Astrocyte of the spinal cord (primary cell): ENCODE results near the gene EFCAB11.

Experiments
- DNase-seq: peaks from one replicate; pipeline ENCODE4 v3.0.0; 2011; ENCODE audit warnings: low read depth, low spot score
- H3K4me3 ChIP-seq: 2 replicates; pipeline ENCODE4 v1.5.1; 2011; ENCODE audit warnings: low read depth, mild to moderate bottlenecking, low read length, moderate library complexity
- in situ Hi-C: cut with HindIII; loops from 2 replicates; pipeline ENCODE4 v1.10.0; 2017; ENCODE audit warnings: low sequenced_read_pairs
- TF ChIP-seq, protein P1 (sequence below): IDR thresholded peaks from 2 replicates; pipeline ENCODE4 v1.5.1; 2012; ENCODE audit warnings: low read depth, mild to moderate bottlenecking, low read length, inconsistent platforms

EFCAB11 gene

DNA sequence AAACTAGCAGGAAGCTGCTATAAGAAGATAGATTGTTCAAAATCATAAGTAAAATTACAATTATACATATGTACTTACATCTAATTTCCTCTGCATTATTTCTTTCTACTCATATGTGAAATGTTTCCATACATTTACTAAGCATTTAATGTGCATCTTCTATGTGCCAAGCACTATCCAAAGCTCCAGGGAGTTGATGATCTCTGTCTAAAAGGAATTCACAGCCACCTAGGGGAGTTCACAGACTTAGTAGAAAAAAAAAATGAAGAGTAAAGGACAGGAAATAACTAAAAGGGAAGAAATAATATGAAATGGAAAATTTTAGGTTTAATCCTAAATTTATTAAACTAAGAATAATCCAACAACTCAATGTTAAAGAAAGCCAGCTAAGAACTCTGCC is 91.7 kb downstream of the EFCAB11 start:
- in situ Hi-C loops: no loop called here
- TF ChIP-seq, protein P1, sequence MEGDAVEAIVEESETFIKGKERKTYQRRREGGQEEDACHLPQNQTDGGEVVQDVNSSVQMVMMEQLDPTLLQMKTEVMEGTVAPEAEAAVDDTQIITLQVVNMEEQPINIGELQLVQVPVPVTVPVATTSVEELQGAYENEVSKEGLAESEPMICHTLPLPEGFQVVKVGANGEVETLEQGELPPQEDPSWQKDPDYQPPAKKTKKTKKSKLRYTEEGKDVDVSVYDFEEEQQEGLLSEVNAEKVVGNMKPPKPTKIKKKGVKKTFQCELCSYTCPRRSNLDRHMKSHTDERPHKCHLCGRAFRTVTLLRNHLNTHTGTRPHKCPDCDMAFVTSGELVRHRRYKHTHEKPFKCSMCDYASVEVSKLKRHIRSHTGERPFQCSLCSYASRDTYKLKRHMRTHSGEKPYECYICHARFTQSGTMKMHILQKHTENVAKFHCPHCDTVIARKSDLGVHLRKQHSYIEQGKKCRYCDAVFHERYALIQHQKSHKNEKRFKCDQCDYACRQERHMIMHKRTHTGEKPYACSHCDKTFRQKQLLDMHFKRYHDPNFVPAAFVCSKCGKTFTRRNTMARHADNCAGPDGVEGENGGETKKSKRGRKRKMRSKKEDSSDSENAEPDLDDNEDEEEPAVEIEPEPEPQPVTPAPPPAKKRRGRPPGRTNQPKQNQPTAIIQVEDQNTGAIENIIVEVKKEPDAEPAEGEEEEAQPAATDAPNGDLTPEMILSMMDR: no peak
- no peak overlapping the region for H3K4me3 ChIP-seq
- DNase-seq: no peak

DNA sequence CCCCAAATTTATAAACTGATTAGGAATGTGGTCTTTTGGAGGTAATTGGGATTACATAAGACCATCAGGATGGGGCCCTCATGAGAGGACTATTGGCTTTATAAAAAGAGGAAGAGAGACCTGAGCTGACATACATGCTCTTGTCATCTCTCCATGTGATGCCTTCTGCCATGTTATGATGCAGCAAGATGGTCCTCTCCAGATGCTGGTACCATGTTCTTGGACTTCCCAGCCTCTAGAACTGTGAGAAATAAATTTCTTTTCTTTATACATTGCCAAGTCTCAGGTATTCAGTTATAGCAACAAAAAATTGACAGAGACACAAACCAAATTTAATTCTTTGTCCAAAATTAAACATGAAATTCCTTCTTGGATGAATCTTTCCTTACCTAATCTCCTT is 92.9 kb downstream of the EFCAB11 start:
- TF ChIP-seq, protein P1: no peak
- no peak overlapping the region for H3K4me3 ChIP-seq
- no peak for DNase-seq
- in situ Hi-C loops: no loop called here

DNA sequence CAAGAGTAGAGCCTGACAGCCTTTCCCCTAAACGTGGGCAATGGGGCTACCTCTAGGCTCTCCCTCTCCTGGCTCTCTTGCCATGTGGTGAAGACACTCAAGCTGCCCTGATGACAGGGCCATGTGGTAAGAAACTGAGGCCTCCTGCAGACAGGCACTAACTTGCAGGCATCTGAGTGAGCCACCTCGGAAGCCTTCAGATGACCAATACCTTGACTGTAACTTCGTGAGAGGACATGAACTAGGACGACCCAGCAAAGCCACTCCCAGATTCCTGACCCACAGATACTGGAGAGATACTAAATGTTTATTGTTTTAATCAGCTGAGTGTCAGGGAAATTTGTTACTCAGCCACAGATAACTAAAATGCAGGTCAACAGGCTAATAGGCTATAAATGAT is 96.4 kb downstream of the EFCAB11 start:
- no peak for DNase-seq
- H3K4me3 ChIP-seq: no peak overlapping the region
- in situ Hi-C loops: no loop called here
- TF ChIP-seq, protein P1: no peak

DNA sequence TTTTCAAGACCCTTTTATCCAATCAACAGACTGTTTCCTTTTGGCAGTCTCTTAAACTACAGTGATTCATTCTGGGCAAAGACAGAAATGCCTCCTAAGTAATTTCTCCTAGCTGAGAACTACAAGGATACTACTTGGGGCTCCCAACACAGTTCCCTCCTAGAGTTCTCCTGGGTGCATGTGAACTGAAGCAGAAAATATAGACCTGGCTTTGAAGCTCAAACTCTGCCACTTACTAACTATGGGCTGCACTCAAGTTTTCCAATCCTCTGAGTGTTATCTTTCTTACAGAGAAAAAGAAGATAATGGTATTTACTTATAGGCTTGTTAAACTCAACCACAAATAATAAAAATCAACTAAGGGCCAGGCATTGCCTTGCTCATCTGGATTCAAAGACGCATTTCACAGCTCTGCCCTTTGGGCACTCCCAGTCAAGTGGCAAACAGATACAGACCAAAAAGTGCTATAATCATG is 97.6 kb downstream of the EFCAB11 start:
- DNase-seq: peak; percentile 52
- H3K4me3 ChIP-seq: no peak overlapping the region
- in situ Hi-C loops: no loop called here
- TF ChIP-seq, protein P1: no peak

DNA sequence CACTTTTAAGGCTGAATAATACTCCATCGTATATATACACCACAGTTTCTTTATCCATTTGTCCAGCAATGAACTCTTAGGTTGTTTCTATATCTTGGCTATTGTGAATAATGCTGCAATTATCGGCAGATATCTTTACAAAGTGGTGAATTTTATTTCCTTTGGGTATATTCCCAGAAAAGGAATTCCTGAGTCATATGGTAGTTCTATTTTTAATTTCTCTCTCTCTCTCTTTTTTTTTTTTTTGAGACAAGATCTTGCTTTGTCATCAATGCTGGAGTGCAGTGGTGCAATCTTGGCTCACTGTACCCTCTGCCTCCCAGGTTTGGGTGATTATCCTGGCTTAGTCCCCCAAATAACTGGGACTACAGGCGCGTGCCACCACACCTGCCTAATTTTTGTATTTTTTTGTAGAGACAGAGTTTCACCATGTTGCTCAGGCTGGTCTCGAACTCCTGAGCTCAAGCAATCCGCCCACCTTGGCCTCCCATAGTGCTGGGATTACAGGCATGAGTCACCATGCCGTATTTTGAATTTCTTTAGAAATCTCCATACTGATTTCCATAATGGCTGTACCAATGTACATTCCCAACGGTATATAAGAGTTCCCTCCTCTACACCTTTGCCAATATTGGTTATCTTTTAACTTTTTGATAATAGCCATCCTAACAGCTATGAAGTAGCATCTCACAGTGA is 98.4 kb downstream of the EFCAB11 start:
- in situ Hi-C loops: no loop called here
- TF ChIP-seq, protein P1: no peak
- H3K4me3 ChIP-seq: no peak overlapping the region
- peak; percentile 91 for DNase-seq

DNA sequence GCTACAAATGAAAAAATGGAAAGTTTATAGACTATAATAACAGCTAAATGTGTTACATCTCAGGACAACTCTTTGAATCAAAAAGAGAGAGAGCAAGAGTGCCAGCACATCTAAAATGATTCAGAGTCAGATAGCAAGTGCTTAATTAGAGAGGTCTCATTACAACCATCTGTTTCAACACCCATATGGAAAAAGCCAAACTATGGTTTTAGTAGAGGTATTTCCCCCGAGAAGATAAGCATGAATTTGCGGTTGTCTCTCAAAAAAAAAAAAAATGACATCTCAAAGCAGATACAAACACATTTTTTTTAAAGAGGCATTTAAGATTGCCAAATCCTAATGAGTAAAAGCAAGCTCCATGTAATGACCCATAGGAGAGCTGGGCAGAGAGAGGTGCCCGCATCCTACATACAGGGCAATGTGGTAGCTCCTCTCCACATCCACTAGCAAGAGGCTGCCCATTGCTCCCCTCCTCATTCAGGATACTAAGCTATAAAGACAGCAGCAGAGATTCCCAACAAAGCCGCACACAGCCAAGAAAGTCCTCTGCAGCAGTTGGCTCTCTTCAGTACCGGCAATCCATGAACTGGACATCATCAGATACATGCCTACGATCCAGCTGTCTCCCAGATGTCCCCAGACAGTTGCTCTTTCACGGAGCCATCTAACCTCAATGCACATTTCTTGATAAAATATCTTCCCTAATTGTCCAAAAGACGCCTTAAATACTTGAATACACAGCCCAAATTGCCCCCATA is 100.4 kb downstream of the EFCAB11 start:
- no peak overlapping the region for H3K4me3 ChIP-seq
- TF ChIP-seq, protein P1: no peak
- in situ Hi-C loops: no loop called here
- no peak for DNase-seq
